ENCODE results near the gene SIRT7. TPM values are rescaled to one million over a fixed set of nuclear protein-coding genes. Genes with fewer than 3 reads are reported as not detected.
"Not testable (repeated sequence)": the region's sequence is repeated elsewhere in the genome, so short reads cannot be mapped to it uniquely, and the experiment has no call there.

The SIRT7 gene
- total and polyA plus RNA-seq, 7 donors = 11.4 to 62.2 (median 28.8) TPM

- peaks cover 12 to 54% (median 34%) of the 10 kb centered on the region in 4 donors for H3K36me3 ChIP-seq
- no peak for DNase-seq
- H3K27me3 ChIP-seq = no peaks in the 10 kb centered on the region
- H3K27ac ChIP-seq = peak overlapping the region in 2 of 4 donors; percentile 69 to 84
- 32 to 71% methylated on average over 15 of the region's 15 CpGs for WGBS, 2 donors
- no peak for TF ChIP-seq POLR2AphosphoS5 (IDR thresholded peaks at IDR 0.05)
- no peak for TF ChIP-seq POLR2A (IDR thresholded peaks at IDR 0.05)
- TF ChIP-seq CTCF (IDR thresholded peaks at IDR 0.05) = no peak
- TF ChIP-seq EP300 (IDR thresholded peaks at IDR 0.05) = no peak
- H3K9me3 ChIP-seq = no peaks in the 10 kb centered on the region
- intact Hi-C loops (cut with DNase I) = no loop called here
- no peak overlapping the region for H3K4me3 ChIP-seq
- peaks cover 0 to 70% (median 60%) of the 10 kb centered on the region in 4 donors for H3K4me1 ChIP-seq
These were observed 1.0 kb upstream of the SIRT7 start for GRCh38 chr17:81918832-81919545.

- Histone ChIP-seq H3K4me3 (peak overlapping the region; percentile 37 to 94 (median 84)), H3K27ac (peak overlapping the region; percentile 69 to 84 (median 74)), H3K4me1 (peaks cover 0 to 63% (median 53%) of the 10 kb centered on the region in 4 donors), H3K36me3 (peaks cover 19 to 61% (median 41%) of the 10 kb centered on the region in 4 donors)
- H3K9me3 ChIP-seq; H3K27me3 ChIP-seq; DNase-seq; intact Hi-C loops (cut with DNase I): not testable (repeated sequence)
- 14 to 40% methylated on average over 9 of the region's 9 CpGs for WGBS, 2 donors
These were observed 325 bp upstream of the SIRT7 start for GRCh38 chr17:81918333-81918669.

GRCh38 chr17:81916234-81917001, 1.6 kb downstream of the SIRT7 start:
- WGBS, 2 donors = 62 to 79% methylated on average over 21 of the region's 21 CpGs
- H3K4me1 ChIP-seq = peaks cover 0 to 51% (median 42%) of the 10 kb centered on the region in 4 donors
- TF ChIP-seq POLR2AphosphoS5 (IDR thresholded peaks at IDR 0.05) (no peak), POLR2A (IDR thresholded peaks at IDR 0.05) (peak in 1 of 2 donors; percentile 58), EP300 (IDR thresholded peaks at IDR 0.05) (no peak)
- H3K27me3 ChIP-seq = no peaks in the 10 kb centered on the region
- H3K9me3 ChIP-seq = no peaks in the 10 kb centered on the region
- H3K27ac ChIP-seq = no peak overlapping the region
- H3K36me3 ChIP-seq = peaks cover 13 to 61% (median 36%) of the 10 kb centered on the region in 4 donors
- no peak for DNase-seq
- intact Hi-C loops (cut with DNase I) = no loop called here
- no peak overlapping the region for H3K4me3 ChIP-seq

GRCh38 chr17:81915331-81915730, 2.6 kb downstream of the SIRT7 start:
- no peak overlapping the region for H3K4me3 ChIP-seq
- peaks cover 13 to 50% (median 30%) of the 10 kb centered on the region in 4 donors for H3K36me3 ChIP-seq
- TF ChIP-seq EP300 (IDR thresholded peaks at IDR 0.05) (no peak), POLR2AphosphoS5 (IDR thresholded peaks at IDR 0.05) (no peak), CTCF (IDR thresholded peaks at IDR 0.05) (no peak), POLR2A (IDR thresholded peaks at IDR 0.05) (no peak)
- no peak overlapping the region for H3K27ac ChIP-seq
- DNase-seq = no peak
- peaks cover 0 to 48% (median 39%) of the 10 kb centered on the region in 4 donors for H3K4me1 ChIP-seq
- intact Hi-C loops (cut with DNase I) = no loop called here
- H3K27me3 ChIP-seq = no peaks in the 10 kb centered on the region
- 93 to 96% methylated on average over 12 of the region's 12 CpGs for WGBS, 2 donors
- no peaks in the 10 kb centered on the region for H3K9me3 ChIP-seq

- peaks cover 0 to 42% (median 37%) of the 10 kb centered on the region in 4 donors for H3K4me1 ChIP-seq
- peaks cover 13 to 41% (median 26%) of the 10 kb centered on the region in 4 donors for H3K36me3 ChIP-seq
- peak; percentile 66 for DNase-seq
These were observed 3.7 kb downstream of the SIRT7 start for GRCh38 chr17:81914103-81914850.

More at GRCh38 chr17:81914103-81914850, 3.7 kb downstream of the SIRT7 start:
- Histone ChIP-seq H3K27ac (no peak overlapping the region), H3K4me3 (no peak overlapping the region), H3K27me3 (no peaks in the 10 kb centered on the region), H3K9me3 (no peaks in the 10 kb centered on the region)
- intact Hi-C loops (cut with DNase I) = no loop called here
- 97 to 98% methylated on average over 36 of the region's 36 CpGs for WGBS, 2 donors
- no peak for TF ChIP-seq POLR2AphosphoS5 (IDR thresholded peaks at IDR 0.05)
- TF ChIP-seq EP300 (IDR thresholded peaks at IDR 0.05) = no peak
- TF ChIP-seq POLR2A (IDR thresholded peaks at IDR 0.05) = no peak
- TF ChIP-seq CTCF (IDR thresholded peaks at IDR 0.05) = no peak
